GM10266 (cell line): ENCODE data around the gene WFDC12.

Experiments
- DNase-seq: peaks from one replicate; pipeline ENCODE4 v3.0.0; 2012; ENCODE audit errors: extremely low spot score
- TF ChIP-seq, protein P1 (sequence below): IDR thresholded peaks from 2 replicates; pipeline ENCODE4 v1.5.1; 2012; ENCODE audit warnings: mild to moderate bottlenecking, low read depth; ENCODE audit not compliant: control insufficient read depth, insufficient read depth; ENCODE audit errors: missing control alignments

WFDC12 gene

GRCh38 chr20:45115829-45116228 lies 8.4 kb downstream of the WFDC12 start:
- TF ChIP-seq, protein P1, sequence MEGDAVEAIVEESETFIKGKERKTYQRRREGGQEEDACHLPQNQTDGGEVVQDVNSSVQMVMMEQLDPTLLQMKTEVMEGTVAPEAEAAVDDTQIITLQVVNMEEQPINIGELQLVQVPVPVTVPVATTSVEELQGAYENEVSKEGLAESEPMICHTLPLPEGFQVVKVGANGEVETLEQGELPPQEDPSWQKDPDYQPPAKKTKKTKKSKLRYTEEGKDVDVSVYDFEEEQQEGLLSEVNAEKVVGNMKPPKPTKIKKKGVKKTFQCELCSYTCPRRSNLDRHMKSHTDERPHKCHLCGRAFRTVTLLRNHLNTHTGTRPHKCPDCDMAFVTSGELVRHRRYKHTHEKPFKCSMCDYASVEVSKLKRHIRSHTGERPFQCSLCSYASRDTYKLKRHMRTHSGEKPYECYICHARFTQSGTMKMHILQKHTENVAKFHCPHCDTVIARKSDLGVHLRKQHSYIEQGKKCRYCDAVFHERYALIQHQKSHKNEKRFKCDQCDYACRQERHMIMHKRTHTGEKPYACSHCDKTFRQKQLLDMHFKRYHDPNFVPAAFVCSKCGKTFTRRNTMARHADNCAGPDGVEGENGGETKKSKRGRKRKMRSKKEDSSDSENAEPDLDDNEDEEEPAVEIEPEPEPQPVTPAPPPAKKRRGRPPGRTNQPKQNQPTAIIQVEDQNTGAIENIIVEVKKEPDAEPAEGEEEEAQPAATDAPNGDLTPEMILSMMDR = no peak

GRCh38 chr20:45115386-45115774 lies 8.9 kb downstream of the WFDC12 start:
- DNase-seq = no peak
- TF ChIP-seq, protein P1 = no peak

More at GRCh38 chr20:45115829-45116228, 8.4 kb downstream of the WFDC12 start:
- DNase-seq = no peak

DNA sequence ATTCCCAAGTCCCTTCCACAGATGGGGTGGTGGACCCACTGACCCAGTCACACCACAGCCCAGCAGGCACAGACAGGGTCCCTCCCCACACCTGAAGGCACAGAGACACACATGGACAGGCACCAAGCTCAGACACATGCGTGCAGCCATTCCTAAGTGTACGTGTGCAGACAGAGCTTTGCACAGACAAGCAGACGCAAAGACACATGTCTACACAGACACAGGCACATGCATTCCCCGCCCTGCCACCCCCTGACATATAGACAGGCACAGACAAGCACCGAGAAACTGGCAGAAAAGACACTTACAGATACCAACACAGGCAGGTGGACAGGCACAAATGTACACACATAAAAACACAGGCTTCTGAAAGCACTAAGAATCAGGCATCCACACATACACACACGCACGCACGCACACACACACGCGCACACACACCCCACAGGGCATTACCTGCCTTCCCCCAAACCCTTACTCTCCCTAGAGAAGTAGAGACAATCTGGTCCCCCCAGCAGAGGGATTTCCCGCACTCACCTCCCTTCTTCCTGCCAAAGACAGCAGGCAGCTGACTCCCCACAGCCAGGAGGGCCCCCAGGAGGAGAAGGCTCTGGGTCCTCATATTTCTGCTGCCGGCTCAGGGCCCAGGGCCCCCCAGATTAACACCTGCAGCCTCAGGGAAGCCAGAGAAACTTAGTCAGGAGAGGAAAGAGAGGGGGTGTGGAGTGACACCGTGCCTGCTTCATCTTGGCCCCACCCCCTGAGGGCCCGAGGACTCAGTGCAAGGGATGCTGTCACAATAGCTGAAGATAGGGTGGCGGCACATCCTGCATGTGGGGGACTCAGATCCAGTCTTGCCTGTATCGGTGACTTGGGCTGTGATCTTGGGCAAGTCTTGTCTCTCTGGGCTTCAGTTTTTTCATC lies 9.5 kb downstream of the WFDC12 start, which contains the start of gene WFDC5:
Gene WFDC5, minus strand, starts transcription at position 710 of the 921 bp plus-strand sequence. Its CDS starts 91 bp downstream, at position 619.
- TF ChIP-seq, protein P1 = no peak
- DNase-seq = no peak

- no peak for DNase-seq
- TF ChIP-seq, protein P1 = no peak
Measured at GRCh38 chr20:45113865-45114264, 10.4 kb downstream of the WFDC12 start.

GRCh38 chr20:45112754-45113153 lies 11.5 kb downstream of the WFDC12 start:
- TF ChIP-seq, protein P1 = no peak
- no peak for DNase-seq

DNA sequence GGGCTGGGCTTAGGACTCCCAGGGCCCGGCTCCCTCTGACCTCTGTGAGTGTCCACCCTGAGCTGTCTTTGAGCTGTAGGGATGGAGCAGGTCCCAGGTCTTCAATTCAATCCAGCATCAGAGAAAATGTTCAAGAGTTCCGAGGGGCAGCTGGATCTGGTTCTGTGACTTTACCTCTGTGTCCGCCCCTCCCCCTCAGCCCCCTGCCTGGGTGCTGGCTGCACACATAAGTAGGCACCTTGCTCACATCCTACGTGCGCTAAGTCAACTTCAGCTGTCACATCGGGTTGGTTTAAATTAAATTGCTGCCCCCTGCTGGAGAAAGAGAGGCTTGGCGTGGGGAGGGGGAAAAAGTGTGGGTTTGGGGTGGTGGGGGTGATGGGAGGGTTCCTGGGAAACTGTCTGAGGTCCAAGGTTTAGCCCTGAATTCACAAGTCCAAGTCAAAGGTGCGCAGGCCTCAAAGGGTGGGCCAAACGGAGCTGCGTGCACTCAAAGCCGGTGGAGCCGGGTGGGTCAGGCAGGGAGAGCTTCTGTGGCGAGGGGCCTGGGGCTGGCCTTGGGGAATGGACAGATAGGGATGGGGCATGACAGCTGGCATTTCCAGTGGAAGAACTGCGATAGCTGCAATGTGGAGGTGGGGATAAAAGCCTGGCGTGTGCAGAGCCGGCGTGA lies 12.3 kb downstream of the WFDC12 start:
- TF ChIP-seq, protein P1 = peak; percentile 55
- DNase-seq = peak; percentile 41

GRCh38 chr20:45111285-45111684 lies 13.0 kb downstream of the WFDC12 start:
- TF ChIP-seq, protein P1 = no peak
- no peak for DNase-seq
